ENCODE measurements around the gene RAD18.

Gene RAD18

GRCh38 chr3:8953313-8953712, 10.0 kb downstream of the RAD18 start:
- Histone ChIP-seq H3K4me2 (ENCODE audit: low read length) (no peak overlapping the region), H3K27me3 (ENCODE audit: control insufficient read depth, low read length) (no peaks in the 10 kb centered on the region), H3K9me2 (replicated peaks; ENCODE audit: control insufficient read depth, low read length) (no peaks in the 10 kb centered on the region), H4K20me1 (ENCODE audit: control insufficient read depth, insufficient read depth, low read depth, low read length) (peaks cover 13% of the 10 kb centered on the region), H3K9me3 (ENCODE audit: control insufficient read depth, insufficient read depth, low read length) (no peaks in the 10 kb centered on the region), H3F3A (ENCODE audit: control insufficient read depth, insufficient read depth) (no peaks in the 10 kb centered on the region), H3K36me3 (ENCODE audit: control insufficient read depth, low read length) (peaks cover 60% of the 10 kb centered on the region), H3K4me3 (ENCODE audit: low read length) (no peak overlapping the region), H3K4me1 (ENCODE audit: control insufficient read depth, low read length) (peaks cover 11% of the 10 kb centered on the region), H3K27ac (ENCODE audit: low read depth, low read length) (no peak overlapping the region), H3K79me2 (ENCODE audit: control insufficient read depth, low read length) (peaks cover 96% of the 10 kb centered on the region)
- TF ChIP-seq CTCF (IDR thresholded peaks at IDR 0.05; ENCODE audit: low read depth, low read length, poor library complexity, severe bottlenecking) = no peak
- TF ChIP-seq EZH2phosphoT487 (IDR thresholded peaks at IDR 0.05; ENCODE audit: borderline replicate concordance, low read length) = no peak

- Histone ChIP-seq H3K79me2 (ENCODE audit: control insufficient read depth, low read length) (peaks cover 90% of the 10 kb centered on the region), H3K27ac (ENCODE audit: low read depth, low read length) (no peak overlapping the region), H3K9me3 (ENCODE audit: control insufficient read depth, insufficient read depth, low read length) (no peaks in the 10 kb centered on the region), H4K20me1 (ENCODE audit: control insufficient read depth, insufficient read depth, low read depth, low read length) (peaks cover 13% of the 10 kb centered on the region), H3K4me3 (ENCODE audit: low read length) (no peak overlapping the region), H3K4me1 (ENCODE audit: control insufficient read depth, low read length) (peaks cover 11% of the 10 kb centered on the region), H3K36me3 (ENCODE audit: control insufficient read depth, low read length) (peaks cover 60% of the 10 kb centered on the region), H3F3A (ENCODE audit: control insufficient read depth, insufficient read depth) (no peaks in the 10 kb centered on the region), H3K9me2 (replicated peaks; ENCODE audit: control insufficient read depth, low read length) (no peaks in the 10 kb centered on the region), H3K4me2 (ENCODE audit: low read length) (no peak overlapping the region), H3K27me3 (ENCODE audit: control insufficient read depth, low read length) (no peaks in the 10 kb centered on the region)
- TF ChIP-seq EZH2phosphoT487 (IDR thresholded peaks at IDR 0.05; ENCODE audit: borderline replicate concordance, low read length) (no peak), CTCF (IDR thresholded peaks at IDR 0.05; ENCODE audit: low read depth, low read length, poor library complexity, severe bottlenecking) (no peak)
Measured at GRCh38 chr3:8952130-8952529, 11.1 kb downstream of the RAD18 start.

- peaks cover 73% of the 10 kb centered on the region for H3K36me3 ChIP-seq (ENCODE audit: control insufficient read depth, low read length)
Measured at GRCh38 chr3:8945890-8946600, 17.2 kb downstream of the RAD18 start.

More at GRCh38 chr3:8945890-8946600, 17.2 kb downstream of the RAD18 start:
- Histone ChIP-seq H3K27me3 (ENCODE audit: control insufficient read depth, low read length) (no peaks in the 10 kb centered on the region), H3F3A (ENCODE audit: control insufficient read depth, insufficient read depth) (no peaks in the 10 kb centered on the region), H3K4me1 (ENCODE audit: control insufficient read depth, low read length) (no peaks in the 10 kb centered on the region), H3K79me2 (ENCODE audit: control insufficient read depth, low read length) (peaks cover 31% of the 10 kb centered on the region), H3K9me3 (ENCODE audit: control insufficient read depth, insufficient read depth, low read length) (no peaks in the 10 kb centered on the region), H3K27ac (ENCODE audit: low read depth, low read length) (no peak overlapping the region), H3K9me2 (replicated peaks; ENCODE audit: control insufficient read depth, low read length) (no peaks in the 10 kb centered on the region), H4K20me1 (ENCODE audit: control insufficient read depth, insufficient read depth, low read depth, low read length) (peaks cover 4% of the 10 kb centered on the region; the same call in 1 of the 2 replicates), H3K4me3 (ENCODE audit: low read length) (no peak overlapping the region), H3K4me2 (ENCODE audit: low read length) (no peak overlapping the region)
- TF ChIP-seq EZH2phosphoT487 (IDR thresholded peaks at IDR 0.05; ENCODE audit: borderline replicate concordance, low read length) = no peak
- TF ChIP-seq CTCF (IDR thresholded peaks at IDR 0.05; ENCODE audit: low read depth, low read length, poor library complexity, severe bottlenecking) = no peak
